Smooth muscle cell (in vitro differentiated cells): ENCODE data around the gene TFRC. TPM values are rescaled to one million over a fixed set of nuclear protein-coding genes. Genes with fewer than 3 reads are reported as not detected.
"Not testable (repeated sequence)": the region's sequence is repeated elsewhere in the genome, so short reads cannot be mapped to it uniquely, and the experiment has no call there.

Experiments used
- DNase-seq: peaks from one replicate; lab custom pipeline; 2025; ENCODE audit not compliant: unreplicated experiment; lab: John Stamatoyannopoulos, UW
- H2AFZ ChIP-seq: fragments of 200-600 bp; sonication (generic); 2 replicates; pipeline ENCODE4 v1.6.0; 2016; ENCODE audit warnings: antibody characterized with exemption, low read depth, mild to moderate bottlenecking
- H3F3A ChIP-seq: fragments of 200-600 bp; sonication (generic); 2 replicates; pipeline ENCODE4 v1.6.0; 2017; ENCODE audit warnings: antibody characterized with exemption, low read depth
- H3K27ac ChIP-seq: fragments of 200-600 bp; sonication (generic); 2 replicates; pipeline ENCODE4 v1.5.1; 2016; ENCODE audit warnings: low read depth, mild to moderate bottlenecking
- H3K27me3 ChIP-seq: fragments of 200-600 bp; sonication (generic); 2 replicates; pipeline ENCODE4 v1.6.1; 2016; ENCODE audit warnings: low read depth, mild to moderate bottlenecking
- H3K36me3 ChIP-seq: fragments of 200-600 bp; sonication (generic); 2 replicates; pipeline ENCODE4 v1.5.1; 2016; ENCODE audit warnings: low read depth
- H3K4me1 ChIP-seq: fragments of 200-600 bp; sonication (generic); 2 replicates; pipeline ENCODE4 v1.5.1; 2016; ENCODE audit warnings: low read depth
- H3K4me2 ChIP-seq: fragments of 200-600 bp; sonication (generic); 2 replicates; pipeline ENCODE4 v1.6.0; 2016; ENCODE audit warnings: mild to moderate bottlenecking
- H3K4me3 ChIP-seq: fragments of 200-600 bp; sonication (generic); 2 replicates; pipeline ENCODE4 v1.5.1; 2016; ENCODE audit warnings: mild to moderate bottlenecking
- H3K79me2 ChIP-seq: fragments of 200-600 bp; sonication (generic); 2 replicates; pipeline ENCODE4 v1.6.0; 2016; ENCODE audit warnings: low read depth, mild to moderate bottlenecking
- H3K9ac ChIP-seq: fragments of 200-600 bp; sonication (generic); 2 replicates; pipeline ENCODE4 v1.6.0; 2016; ENCODE audit warnings: low read depth
- H3K9me3 ChIP-seq: fragments of 200-600 bp; sonication (generic); replicated peaks from 2 replicates; pipeline ENCODE4 v1.5.1; 2016; ENCODE audit warnings: low read depth
- H4K20me1 ChIP-seq: fragments of 200-600 bp; sonication (generic); 2 replicates; pipeline ENCODE4 v1.6.0; 2016; ENCODE audit warnings: low read depth
- WGBS: methylation state at CpG from one replicate; pipeline ENCODE4 v1.1.7; 2016; ENCODE audit warnings: low lambda C conversion rate; 5-methylcytosine and 5-hydroxymethylcytosine counted together
- polyA plus RNA-seq: library from polyadenylated mRNA; unstranded; fragments of >200 nt; fragmentation: Nextera tagmentation; extraction: Ambion mirVana; gene quantifications from 2 replicates; pipeline ENCODE4 v1.2.1, GENCODE V29; 2016
- total RNA-seq: library from RNA; depleted of rRNA; stranded (reverse); fragments of >200 nt; gene quantifications from 2 replicates; pipeline ENCODE4 v1.2.3, GENCODE V29; 2014
- TF ChIP-seq, protein P1 (sequence below): fragments of 200-600 bp; sonication (generic); IDR thresholded peaks from 2 replicates; pipeline ENCODE4 v1.5.1; 2017; ENCODE audit warnings: borderline replicate concordance, mild to moderate bottlenecking, antibody characterized with exemption; ENCODE audit not compliant: insufficient read depth, poor library complexity, severe bottlenecking

The TFRC gene
- total and polyA plus RNA-seq, 2 experiments from 2014 or later, result 22.1 to 39.0 TPM

DNA sequence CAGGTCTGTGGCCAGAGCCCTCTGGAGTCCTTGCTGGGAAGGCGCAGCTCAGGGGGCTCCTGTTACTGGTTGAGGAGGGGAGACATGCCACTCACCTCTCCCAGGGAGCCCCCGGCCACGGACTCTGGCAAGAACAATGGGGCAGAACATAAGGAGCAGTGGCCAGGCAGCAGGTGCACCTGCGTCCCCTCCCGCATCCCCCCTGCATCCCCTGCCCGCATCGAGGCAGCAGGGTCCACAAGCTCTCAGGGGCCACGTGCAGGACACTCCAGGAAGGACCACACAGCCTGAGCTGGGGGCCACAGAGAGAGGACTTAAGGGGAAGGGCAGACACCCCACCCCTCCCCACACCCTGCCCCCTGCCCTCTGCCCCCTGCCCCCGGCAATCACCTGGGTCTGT, 73.0 kb downstream of the TFRC start:
- DNase-seq, result no peak
- Histone ChIP-seq H3K9me3 (no peaks in the 10 kb centered on the region), H3K36me3 (no peaks in the 10 kb centered on the region), H3K27ac (no peak overlapping the region), H2AFZ (no peak overlapping the region), H4K20me1 (no peaks in the 10 kb centered on the region), H3K79me2 (no peaks in the 10 kb centered on the region), H3K4me2 (no peak overlapping the region), H3K27me3 (peaks cover 4% of the 10 kb centered on the region), H3F3A (no peaks in the 10 kb centered on the region), H3K9ac (no peak overlapping the region), H3K4me3 (no peak overlapping the region), H3K4me1 (no peaks in the 10 kb centered on the region)
- 90% methylated on average over 7 of the region's 9 CpGs for WGBS
- TF ChIP-seq, protein P1, sequence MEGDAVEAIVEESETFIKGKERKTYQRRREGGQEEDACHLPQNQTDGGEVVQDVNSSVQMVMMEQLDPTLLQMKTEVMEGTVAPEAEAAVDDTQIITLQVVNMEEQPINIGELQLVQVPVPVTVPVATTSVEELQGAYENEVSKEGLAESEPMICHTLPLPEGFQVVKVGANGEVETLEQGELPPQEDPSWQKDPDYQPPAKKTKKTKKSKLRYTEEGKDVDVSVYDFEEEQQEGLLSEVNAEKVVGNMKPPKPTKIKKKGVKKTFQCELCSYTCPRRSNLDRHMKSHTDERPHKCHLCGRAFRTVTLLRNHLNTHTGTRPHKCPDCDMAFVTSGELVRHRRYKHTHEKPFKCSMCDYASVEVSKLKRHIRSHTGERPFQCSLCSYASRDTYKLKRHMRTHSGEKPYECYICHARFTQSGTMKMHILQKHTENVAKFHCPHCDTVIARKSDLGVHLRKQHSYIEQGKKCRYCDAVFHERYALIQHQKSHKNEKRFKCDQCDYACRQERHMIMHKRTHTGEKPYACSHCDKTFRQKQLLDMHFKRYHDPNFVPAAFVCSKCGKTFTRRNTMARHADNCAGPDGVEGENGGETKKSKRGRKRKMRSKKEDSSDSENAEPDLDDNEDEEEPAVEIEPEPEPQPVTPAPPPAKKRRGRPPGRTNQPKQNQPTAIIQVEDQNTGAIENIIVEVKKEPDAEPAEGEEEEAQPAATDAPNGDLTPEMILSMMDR, result no peak

- Histone ChIP-seq H3K4me1 (no peaks in the 10 kb centered on the region), H3K27ac (no peak overlapping the region), H4K20me1 (no peaks in the 10 kb centered on the region), H3K9ac (no peak overlapping the region), H3K9me3 (no peaks in the 10 kb centered on the region), H3K27me3 (peaks cover 4% of the 10 kb centered on the region), H3K36me3 (no peaks in the 10 kb centered on the region), H3F3A (no peaks in the 10 kb centered on the region), H3K79me2 (no peaks in the 10 kb centered on the region), H3K4me3 (no peak overlapping the region), H3K4me2 (no peak overlapping the region), H2AFZ (no peak overlapping the region)
- TF ChIP-seq, protein P1, result no peak
- 92% methylated on average over 18 of the region's 18 CpGs for WGBS
- no peak for DNase-seq
Observed at GRCh38 chr3:196008387-196008786, 73.5 kb downstream of the TFRC start.

DNA sequence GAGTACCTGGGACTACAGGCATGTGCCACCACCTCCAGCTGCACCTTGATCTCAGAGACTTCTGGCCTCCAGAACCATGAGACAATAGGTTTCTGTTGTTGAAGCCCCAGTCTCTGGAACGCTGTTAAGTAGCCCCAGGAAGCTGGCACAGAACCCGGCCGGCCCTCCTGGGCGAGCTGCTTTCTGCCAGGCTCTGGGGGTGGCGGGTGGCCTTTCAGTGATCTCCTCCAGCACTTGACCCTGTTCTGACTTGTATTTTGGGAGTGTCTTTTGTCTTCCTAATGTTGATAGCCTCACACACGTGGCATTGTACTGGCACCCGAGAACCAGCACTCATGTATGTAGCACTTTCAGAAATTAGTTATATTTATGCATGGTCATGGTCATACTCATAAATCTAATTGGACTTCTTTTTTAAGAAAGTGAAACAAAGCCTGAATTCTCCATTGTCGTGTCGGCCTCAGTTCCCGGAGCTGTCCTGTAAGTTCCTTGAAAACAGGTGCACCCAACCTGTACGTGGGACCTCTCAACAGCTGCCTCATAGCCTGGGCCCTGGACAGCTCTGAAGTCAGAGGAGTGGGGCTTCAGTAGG, 74.0 kb downstream of the TFRC start:
- no peaks in the 10 kb centered on the region for H3K36me3 ChIP-seq
- no peak for DNase-seq
- no peaks in the 10 kb centered on the region for H3K9me3 ChIP-seq
- no peak overlapping the region for H2AFZ ChIP-seq
- no peaks in the 10 kb centered on the region for H3K4me1 ChIP-seq
- H3K79me2 ChIP-seq, result no peaks in the 10 kb centered on the region
- H3F3A ChIP-seq, result no peaks in the 10 kb centered on the region
- no peak overlapping the region for H3K4me2 ChIP-seq
- TF ChIP-seq, protein P1, result no peak
- H4K20me1 ChIP-seq, result no peaks in the 10 kb centered on the region
- H3K27ac ChIP-seq, result no peak overlapping the region
- WGBS, result 94% methylated on average over 11 of the region's 11 CpGs
- no peak overlapping the region for H3K4me3 ChIP-seq
- H3K9ac ChIP-seq, result no peak overlapping the region
- H3K27me3 ChIP-seq, result peaks cover 4% of the 10 kb centered on the region

GRCh38 chr3:196005338-196005737, 76.6 kb downstream of the TFRC start:
- H3K9ac ChIP-seq, DNase-seq, H3K4me1 ChIP-seq, H3K9me3 ChIP-seq, H3K79me2 ChIP-seq, H3K36me3 ChIP-seq, H4K20me1 ChIP-seq, H3K4me2 ChIP-seq, H3K27ac ChIP-seq, H3F3A ChIP-seq, H3K4me3 ChIP-seq, H3K27me3 ChIP-seq, H2AFZ ChIP-seq: not testable (repeated sequence)
- WGBS, result 82% methylated on average over 8 of the region's 10 CpGs

DNA sequence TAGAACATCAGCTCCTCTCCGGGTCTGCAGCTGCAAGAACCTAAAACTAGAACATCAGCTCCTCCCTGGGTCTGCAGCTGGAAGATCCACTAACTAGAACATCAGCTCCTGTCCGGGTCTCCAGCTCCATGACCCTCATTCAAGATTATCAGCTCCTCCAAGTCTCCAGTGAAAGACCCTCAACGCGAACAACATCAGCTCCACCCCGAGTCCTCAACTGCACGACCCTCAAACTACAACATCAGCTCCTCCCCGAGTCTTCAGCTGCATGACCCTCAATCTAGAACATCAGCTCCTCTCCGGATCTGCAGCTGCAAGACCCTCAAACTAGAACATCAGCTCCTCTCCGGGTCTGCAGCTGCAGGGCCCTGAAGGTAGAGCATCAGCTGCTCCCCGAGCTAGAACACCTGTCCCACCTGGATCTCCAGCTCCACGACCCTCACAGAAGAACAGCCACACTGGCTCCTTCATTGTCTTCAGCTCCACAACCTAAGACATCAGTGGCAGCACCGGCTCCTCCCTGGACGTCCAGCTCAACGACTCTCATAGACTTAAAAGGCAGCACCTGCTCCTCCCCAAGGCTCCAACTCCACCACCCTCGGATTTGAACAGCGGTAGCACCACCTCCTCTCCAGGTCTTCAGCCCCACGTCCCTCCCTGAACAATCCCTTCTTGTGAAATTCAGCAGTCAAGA, 77.4 kb downstream of the TFRC start:
- not testable (repeated sequence) for H3K9ac ChIP-seq, H3K4me2 ChIP-seq, H3K27ac ChIP-seq, DNase-seq, H3K27me3 ChIP-seq, H3K79me2 ChIP-seq, H3K36me3 ChIP-seq, H4K20me1 ChIP-seq, H2AFZ ChIP-seq, H3K4me1 ChIP-seq, H3K4me3 ChIP-seq, H3F3A ChIP-seq, H3K9me3 ChIP-seq
- 90% methylated on average over 17 of the region's 17 CpGs for WGBS
